ENCODE measurements around the gene PCBD2. TPM values are rescaled to one million over a fixed set of nuclear protein-coding genes. Genes with fewer than 3 reads are reported as not detected.

PCBD2 gene
- total and polyA plus RNA-seq, 2 donors (not counting 1 experiment from before 2014, with no cell fraction given), result 3.8 to 5.4 TPM

GRCh38 chr5:134957920-134958608, 53.1 kb downstream of the PCBD2 start:
- no peak for DNase-seq (ENCODE audit: low read depth in 2 of 2)
- Histone ChIP-seq H3K27me3 (ENCODE audit: control insufficient read depth, insufficient read depth, low read length) (no peaks in the 10 kb centered on the region), H3K36me3 (ENCODE audit: control insufficient read depth, insufficient read depth, low read length) (peaks cover 1% of the 10 kb centered on the region), H3K27ac (ENCODE audit: insufficient read depth, low read length) (no peak overlapping the region), H3K9me3 (ENCODE audit: control insufficient read depth, insufficient read depth, low read depth, low read length) (no peaks in the 10 kb centered on the region), H2AFZ (ENCODE audit: low read length) (no peak overlapping the region), H3K4me2 (ENCODE audit: extremely low read depth, insufficient read depth, low read length) (no peak overlapping the region), H3K9ac (ENCODE audit: insufficient read depth, low read length) (no peak overlapping the region), H3K4me1 (ENCODE audit: control insufficient read depth, extremely low read depth, insufficient read depth, low read length) (no peaks in the 10 kb centered on the region), H3K4me3 (replicated peaks in 1 of 4; ENCODE audit: control extremely low read depth in 1 of 4, insufficient read depth in 1 of 4, low read depth in 3 of 4, low read length in 4 of 4) (no peak overlapping the region), H3K79me2 (ENCODE audit: control insufficient read depth, insufficient read depth, low read length) (no peaks in the 10 kb centered on the region), H4K20me1 (ENCODE audit: control insufficient read depth, extremely low read depth, insufficient read depth, low read length) (no peaks in the 10 kb centered on the region)
- TF ChIP-seq EZH2 (IDR thresholded peaks at IDR 0.05; ENCODE audit: low read length, missing control alignments) (no peak), CTCF (conservative IDR thresholded peaks at IDR 0.05 in 1 of 2, IDR thresholded peaks at IDR 0.05 in 1 of 2; ENCODE audit: low read depth in 1 of 2, low read length in 2 of 2) (no peak)

- H3K27me3 ChIP-seq (ENCODE audit: control insufficient read depth, insufficient read depth, low read length), result no peaks in the 10 kb centered on the region
- H4K20me1 ChIP-seq (ENCODE audit: control insufficient read depth, extremely low read depth, insufficient read depth, low read length), result no peaks in the 10 kb centered on the region
- no peak overlapping the region for H3K27ac ChIP-seq (ENCODE audit: insufficient read depth, low read length)
- no peaks in the 10 kb centered on the region for H3K79me2 ChIP-seq (ENCODE audit: control insufficient read depth, insufficient read depth, low read length)
- H2AFZ ChIP-seq (ENCODE audit: low read length), result no peak overlapping the region
- no peak for DNase-seq (ENCODE audit: low read depth in 2 of 2)
- H3K4me3 ChIP-seq (replicated peaks in 1 of 4; ENCODE audit: control extremely low read depth in 1 of 4, insufficient read depth in 1 of 4, low read depth in 3 of 4, low read length in 4 of 4), result no peak overlapping the region
- H3K9ac ChIP-seq (ENCODE audit: insufficient read depth, low read length), result no peak overlapping the region
- no peaks in the 10 kb centered on the region for H3K4me1 ChIP-seq (ENCODE audit: control insufficient read depth, extremely low read depth, insufficient read depth, low read length)
- no peaks in the 10 kb centered on the region for H3K9me3 ChIP-seq (ENCODE audit: control insufficient read depth, insufficient read depth, low read depth, low read length)
- H3K36me3 ChIP-seq (ENCODE audit: control insufficient read depth, insufficient read depth, low read length), result peaks cover 1% of the 10 kb centered on the region
- H3K4me2 ChIP-seq (ENCODE audit: extremely low read depth, insufficient read depth, low read length), result no peak overlapping the region
- TF ChIP-seq EZH2 (IDR thresholded peaks at IDR 0.05; ENCODE audit: low read length, missing control alignments) (no peak), CTCF (conservative IDR thresholded peaks at IDR 0.05 in 1 of 2, IDR thresholded peaks at IDR 0.05 in 1 of 2; ENCODE audit: low read depth in 1 of 2, low read length in 2 of 2) (no peak)
These were observed 53.8 kb downstream of the PCBD2 start for GRCh38 chr5:134958755-134959154.

DNA sequence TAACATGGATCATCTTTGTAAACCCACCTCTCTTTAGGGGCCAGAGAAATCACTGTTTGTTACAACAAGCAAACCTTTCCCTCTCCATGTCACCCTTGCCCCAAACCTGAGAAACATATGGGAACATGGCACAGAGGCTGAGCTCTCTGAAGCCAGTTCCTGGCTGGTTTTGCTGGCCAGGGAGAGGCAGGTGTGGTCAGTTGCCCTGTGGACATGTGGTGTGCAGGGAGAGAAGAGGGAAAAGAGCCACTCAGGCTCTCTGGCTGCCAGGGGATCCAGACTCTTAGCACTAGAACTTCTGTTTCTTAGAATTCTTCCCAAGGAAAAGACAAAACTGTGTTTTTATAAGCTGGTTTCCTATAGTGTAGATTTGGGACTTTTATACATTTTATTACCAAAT, 58.2 kb downstream of the PCBD2 start:
- H4K20me1 ChIP-seq (ENCODE audit: control insufficient read depth, extremely low read depth, insufficient read depth, low read length), result no peaks in the 10 kb centered on the region
- TF ChIP-seq CTCF (conservative IDR thresholded peaks at IDR 0.05 in 1 of 2, IDR thresholded peaks at IDR 0.05 in 1 of 2; ENCODE audit: low read depth in 1 of 2, low read length in 2 of 2) (no peak), EZH2 (IDR thresholded peaks at IDR 0.05; ENCODE audit: low read length, missing control alignments) (no peak)

More for the DNA sequence above, 58.2 kb downstream of the PCBD2 start:
- DNase-seq (ENCODE audit: low read depth in 2 of 2), result no peak
- Histone ChIP-seq H3K4me1 (ENCODE audit: control insufficient read depth, extremely low read depth, insufficient read depth, low read length) (no peaks in the 10 kb centered on the region), H3K27me3 (ENCODE audit: control insufficient read depth, insufficient read depth, low read length) (no peaks in the 10 kb centered on the region), H3K27ac (ENCODE audit: insufficient read depth, low read length) (no peak overlapping the region), H3K79me2 (ENCODE audit: control insufficient read depth, insufficient read depth, low read length) (no peaks in the 10 kb centered on the region), H2AFZ (ENCODE audit: low read length) (no peak overlapping the region), H3K4me3 (replicated peaks in 1 of 4; ENCODE audit: control extremely low read depth in 1 of 4, insufficient read depth in 1 of 4, low read depth in 3 of 4, low read length in 4 of 4) (no peak overlapping the region), H3K36me3 (ENCODE audit: control insufficient read depth, insufficient read depth, low read length) (peaks cover 1% of the 10 kb centered on the region), H3K9ac (ENCODE audit: insufficient read depth, low read length) (no peak overlapping the region), H3K4me2 (ENCODE audit: extremely low read depth, insufficient read depth, low read length) (no peak overlapping the region), H3K9me3 (ENCODE audit: control insufficient read depth, insufficient read depth, low read depth, low read length) (no peaks in the 10 kb centered on the region)

Data from fibroblast of lung (primary cell).